GM18502 (cell line): ENCODE results near the gene SEMA5A.

Experiments
- ATAC-seq: cut with Tn5 transposase; IDR thresholded peaks from one replicate; pipeline ENCODE4 v1.9.1; 2021; ENCODE audit warnings: mild to moderate bottlenecking; ENCODE audit not compliant: unreplicated experiment, poor library complexity

SEMA5A gene

GRCh38 chr5:9452181-9452580, 93.7 kb downstream of the SEMA5A start:
- ATAC-seq: no peak

GRCh38 chr5:9451037-9451436, 94.8 kb downstream of the SEMA5A start:
- no peak for ATAC-seq

GRCh38 chr5:9447691-9448090, 98.2 kb downstream of the SEMA5A start:
- no peak for ATAC-seq

GRCh38 chr5:9445826-9446388, 100.0 kb downstream of the SEMA5A start:
- ATAC-seq: no peak

GRCh38 chr5:9444346-9444745, 101.5 kb downstream of the SEMA5A start:
- ATAC-seq: no peak

- ATAC-seq: no peak
Measured at GRCh38 chr5:9441610-9442009, 104.3 kb downstream of the SEMA5A start.

GRCh38 chr5:9440517-9440916, 105.4 kb downstream of the SEMA5A start:
- ATAC-seq: no peak

GRCh38 chr5:9439531-9440292, 106.2 kb downstream of the SEMA5A start:
- no peak for ATAC-seq

- ATAC-seq: no peak
Measured at GRCh38 chr5:9438596-9439354, 107.1 kb downstream of the SEMA5A start.

GRCh38 chr5:9437741-9438240, 108.1 kb downstream of the SEMA5A start:
- no peak for ATAC-seq

- no peak for ATAC-seq
Measured at GRCh38 chr5:9431496-9432258, 114.2 kb downstream of the SEMA5A start.

GRCh38 chr5:9431151-9431495, 114.8 kb downstream of the SEMA5A start:
- no peak for ATAC-seq

- no peak for ATAC-seq
Measured at GRCh38 chr5:9430306-9430705, 115.6 kb downstream of the SEMA5A start.

- no peak for ATAC-seq
Measured at GRCh38 chr5:9429691-9430215, 116.1 kb downstream of the SEMA5A start.

GRCh38 chr5:9428272-9428671, 117.6 kb downstream of the SEMA5A start:
- ATAC-seq: no peak

GRCh38 chr5:9425710-9426109, 120.2 kb downstream of the SEMA5A start:
- no peak for ATAC-seq

GRCh38 chr5:9423571-9423970, 122.3 kb downstream of the SEMA5A start:
- no peak for ATAC-seq

GRCh38 chr5:9421884-9422283, 124.0 kb downstream of the SEMA5A start:
- no peak for ATAC-seq

GRCh38 chr5:9419794-9420193, 126.1 kb downstream of the SEMA5A start:
- no peak for ATAC-seq

GRCh38 chr5:9415566-9415965, 130.3 kb downstream of the SEMA5A start:
- ATAC-seq: no peak
